Fibroblast of villous mesenchyme (primary cell): ENCODE results near the gene ZNF213. TPM values are rescaled to one million over a fixed set of nuclear protein-coding genes. Genes with fewer than 3 reads are reported as not detected.

Experiments used
- DNase-seq: peaks from one replicate; pipeline ENCODE4 v3.0.0-alpha.2; 2010; ENCODE audit warnings: low read depth
- H3K4me3 ChIP-seq: 2 replicates; pipeline ENCODE4 v1.5.1; 2011; ENCODE audit warnings: low read depth, mild to moderate bottlenecking, low read length
- CTCF ChIP-seq: IDR thresholded peaks from 2 replicates; pipeline ENCODE4 v1.5.1; 2012; ENCODE audit warnings: low read depth, mild to moderate bottlenecking, low read length; ENCODE audit not compliant: insufficient read depth
- total RNA-seq: library from RNA; depleted of rRNA; stranded (reverse); fragments of >200 nt; gene quantifications from 2 replicates; pipeline ENCODE4 v1.2.3, GENCODE V29; 2012

The ZNF213 gene
- total RNA-seq = 3.5 and 5.5 TPM in 2 replicates

GRCh38 chr16:3134338-3135125 is at the start of gene ZNF213:
Gene ZNF213, plus strand, starts transcription at chr16:3135029. Its CDS starts 2,252 bp downstream, at chr16:3137281.
- no peak for TF ChIP-seq CTCF
- peak within 1 kb of the TSS; percentile 99 for H3K4me3 ChIP-seq
- DNase-seq = peak; percentile 98

GRCh38 chr16:3085868-3086595 is 48.8 kb upstream of the ZNF213 start:
- TF ChIP-seq CTCF = no peak
- H3K4me3 ChIP-seq = no peak overlapping the region
- DNase-seq = no peak

GRCh38 chr16:3086596-3087242 is 48.1 kb upstream of the ZNF213 start:
- TF ChIP-seq CTCF = no peak

GRCh38 chr16:3087243-3088235 is 47.3 kb upstream of the ZNF213 start:
- TF ChIP-seq CTCF = peak; percentile 37
- H3K4me3 ChIP-seq = no peak overlapping the region
- no peak for DNase-seq

More at GRCh38 chr16:3086596-3087242, 48.1 kb upstream of the ZNF213 start:
- no peak overlapping the region for H3K4me3 ChIP-seq
- no peak for DNase-seq

- H3K4me3 ChIP-seq = no peak overlapping the region
- DNase-seq = no peak
- no peak for TF ChIP-seq CTCF
Measured at GRCh38 chr16:3088450-3088849, 46.4 kb upstream of the ZNF213 start.
